Panc1 (cell line): Measurements from ENCODE around the gene ZBTB48. TPM values are rescaled to one million over a fixed set of nuclear protein-coding genes. Genes with fewer than 3 reads are reported as not detected.

Source experiments
- ATAC-seq: fragments of 200-7000 bp; cut with Tn5 transposase; 2 replicates; pipeline ENCODE4 v1.9.1; 2020; ENCODE audit warnings: mild to moderate bottlenecking, moderate library complexity
- BruUV-seq: library from RNA; stranded (reverse); fragments of 400-500 nt; replicated peaks from 2 replicates; lab custom pipeline; 2021; lab: Mats Ljungman, UMichigan
- CTCF ChIA-PET: fragments of 300-600 bp; sonication (Branson Sonifier 250); formaldehyde crosslinking; loops from one replicate; lab custom pipeline; 2022; ENCODE audit warnings: antibody characterized with exemption; lab: Charles Lee
- POLR2A ChIA-PET: fragments of 300-600 bp; sonication (Branson Sonifier 250); formaldehyde crosslinking; loops from one replicate; lab custom pipeline; 2022; ENCODE audit warnings: antibody characterized with exemption; lab: Charles Lee
- DNase-seq: peaks from one replicate; pipeline ENCODE4 v3.0.0-alpha.2; 2010; ENCODE audit warnings: low read depth, low spot score
- H3K27ac ChIP-seq: 2 replicates; pipeline ENCODE4 v1.5.1; 2011; ENCODE audit warnings: mild to moderate bottlenecking, low read length, inconsistent platforms
- H3K27me3 ChIP-seq: fragments of 200-500 bp; sonication (Bioruptor generic); 2 replicates; pipeline ENCODE4 v1.6.0; 2014; ENCODE audit warnings: low read length, inconsistent platforms; ENCODE audit not compliant: control insufficient read depth, insufficient read depth
- H3K36me3 ChIP-seq: fragments of 200-500 bp; sonication (Bioruptor generic); 2 replicates; pipeline ENCODE4 v1.5.1; 2014; ENCODE audit warnings: inconsistent platforms, mild to moderate bottlenecking, low read length, moderate library complexity; ENCODE audit not compliant: control insufficient read depth, insufficient read depth
- H3K4me1 ChIP-seq: 2 replicates; pipeline ENCODE4 v1.5.1; 2011; ENCODE audit warnings: inconsistent platforms, mild to moderate bottlenecking, low read length, moderate library complexity; ENCODE audit not compliant: control insufficient read depth, insufficient read depth
- H3K4me3 ChIP-seq, 2 experiments: 2 replicates each; pipeline ENCODE4 v1.5.1; 2011 to 2012; ENCODE audit warnings: low read depth in 2 of 2, low read length in 2 of 2, mild to moderate bottlenecking in 2 of 2, inconsistent platforms in 1 of 2, moderate library complexity in 1 of 2
- H3K9me3 ChIP-seq: fragments of 200-500 bp; sonication (Bioruptor generic); 2 replicates; pipeline ENCODE4 v1.5.1; 2014; ENCODE audit warnings: low read depth, mild to moderate bottlenecking, inconsistent platforms, low read length, moderate library complexity; ENCODE audit not compliant: control insufficient read depth, insufficient read depth
- CTCF ChIP-seq: fragments of 450-650 bp; IDR thresholded peaks from 2 replicates; pipeline ENCODE4 v1.5.1; 2017; ENCODE audit warnings: mild to moderate bottlenecking
- POLR2AphosphoS5 ChIP-seq: IDR thresholded peaks from 2 replicates; pipeline ENCODE4 v1.6.1; 2012; ENCODE audit warnings: mild to moderate bottlenecking, low read depth, low read length, moderate library complexity
- REST ChIP-seq, 2 experiments: IDR thresholded peaks; 2 replicates each; pipeline ENCODE4 v1.6.1; 2011 to 2012; ENCODE audit warnings: low read depth in 2 of 2, control low read depth in 1 of 2, low read length in 1 of 2, mild to moderate bottlenecking in 1 of 2, moderate library complexity in 1 of 2; ENCODE audit not compliant: insufficient read depth in 1 of 2
- SIN3A ChIP-seq: IDR thresholded peaks from 2 replicates; pipeline ENCODE4 v1.6.1; 2012; ENCODE audit warnings: low read depth, mild to moderate bottlenecking, low read length, moderate library complexity, borderline replicate concordance; ENCODE audit not compliant: insufficient read depth
- TCF7L2 ChIP-seq: IDR thresholded peaks from 2 replicates; pipeline ENCODE4 v1.6.1; 2011; ENCODE audit warnings: mild to moderate bottlenecking, low read depth, low read length, inconsistent platforms
- in situ Hi-C: cut with HindIII; loops from 2 replicates; pipeline ENCODE4 v1.10.0; 2016; ENCODE audit warnings: low sequenced_read_pairs, low pct_unique_long_range_greater_than_20kb
- intact Hi-C: fragments of 100-400 bp; cut with micrococcal nuclease; formaldehyde crosslinking; loops from one replicate; pipeline ENCODE4 v1.10.0; 2022; ENCODE audit not compliant: unreplicated experiment
- total RNA-seq: library from RNA; stranded (reverse); gene quantifications from one replicate; pipeline ENCODE4 v1.2.1, GENCODE V29; 2021; ENCODE audit not compliant: unreplicated experiment

The ZBTB48 gene
- total RNA-seq, 1 experiment from 2014 or later, result 40.7 TPM

- H3K36me3 ChIP-seq, result peaks cover 7% of the 10 kb centered on the region; the same call in 1 of the 2 replicates
- DNase-seq (no peak), ATAC-seq (no peak)
- TF ChIP-seq SIN3A (0 out of 2 replicates have a peak, but pooled peaks have one; percentile 20), CTCF (no peak)
- ChIA-PET POLR2A (interaction anchor here (0.6 to 0.7 kb wide), 3 partner anchors 21 to 76 kb away, joined by 3 to 13 read pairs (median 5); no protein-coding TSS in a partner anchor), CTCF (interaction anchor here (0.6 kb wide), 1 partner anchor 40 kb away, joined by 7 read pairs; no protein-coding TSS in a partner anchor)
- intact Hi-C loops (no loop called here), in situ Hi-C loops (no loop called here)
- H3K4me3 ChIP-seq, result peak overlapping the region; percentile 86 to 90
- H3K9me3 ChIP-seq, result no peaks in the 10 kb centered on the region
- peak overlapping the region; percentile 93 for H3K27ac ChIP-seq
- BruUV-seq, result no TSS peak
- H3K4me1 ChIP-seq, result peaks cover 23% of the 10 kb centered on the region
- no peaks in the 10 kb centered on the region for H3K27me3 ChIP-seq
These were observed 1.0 kb downstream of the ZBTB48 start for GRCh38 chr1:6580593-6581409.

DNA sequence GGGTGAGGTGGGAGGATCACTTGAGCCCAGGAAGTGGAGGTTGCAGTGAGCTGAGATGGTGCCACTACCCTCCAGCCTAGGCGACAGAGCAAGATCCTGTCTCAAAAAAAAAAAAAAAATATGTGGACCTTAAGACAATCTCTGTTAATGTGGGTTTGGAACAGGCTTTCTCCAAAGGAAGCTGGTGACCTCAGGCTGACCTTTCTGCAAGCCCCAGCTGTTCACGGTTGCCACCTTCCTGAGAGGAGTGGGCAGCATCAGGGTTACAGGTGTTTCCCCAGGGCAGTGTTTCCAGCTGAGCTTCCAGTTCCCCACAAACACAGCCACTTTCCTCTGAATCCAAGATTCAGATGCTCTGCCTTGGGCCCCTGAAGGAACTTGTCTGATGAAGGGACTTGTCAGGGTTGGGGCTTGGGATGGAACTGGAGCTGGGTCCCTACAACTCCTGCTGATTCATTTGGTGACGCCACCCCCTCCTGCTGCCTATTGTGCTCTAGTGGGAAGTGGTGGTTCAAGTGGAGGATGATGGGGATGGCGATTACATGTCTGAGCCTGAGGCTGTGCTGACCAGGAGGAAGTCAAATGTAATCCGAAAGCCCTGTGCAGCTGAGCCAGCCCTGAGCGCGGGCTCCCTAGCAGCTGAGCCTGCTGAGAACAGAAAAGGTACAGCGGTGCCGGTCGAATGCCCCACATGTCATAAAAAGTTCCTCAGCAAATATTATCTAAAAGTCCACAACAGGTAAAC is 1.9 kb downstream of the ZBTB48 start:
- Histone ChIP-seq H3K27me3 (no peaks in the 10 kb centered on the region), H3K4me3 (0 out of 4 replicates have a peak overlapping the region, but pooled peaks of 1 of the 2 experiments have one; percentile 5), H3K27ac (no peak overlapping the region), H3K36me3 (peaks cover 7% of the 10 kb centered on the region; the same call in 1 of the 2 replicates), H3K4me1 (peaks cover 23% of the 10 kb centered on the region), H3K9me3 (no peaks in the 10 kb centered on the region)
- ChIA-PET POLR2A (no interaction called here), CTCF (interaction anchor here (0.6 kb wide), 1 partner anchor 41 kb away, joined by 7 read pairs; no protein-coding TSS in a partner anchor)
- intact Hi-C loops, result no loop called here
- DNase-seq (no peak), ATAC-seq (no peak)
- TF ChIP-seq TCF7L2 (no peak), REST (IDR thresholded peaks at IDR 0.05; ENCODE audit: insufficient read depth in 1 of 2, low read depth in 2 of 2, low read length in 1 of 2) (no peak), POLR2AphosphoS5 (no peak), SIN3A (no peak), CTCF (no peak)
- in situ Hi-C loops, result no loop called here
- BruUV-seq, result no TSS peak
